Esophagus muscularis mucosa (tissue), 4 donors: Measurements from ENCODE around the gene NDUFV1. TPM values are rescaled to one million over a fixed set of nuclear protein-coding genes. Genes with fewer than 3 reads are reported as not detected.
"Not testable (repeated sequence)": the region's sequence is repeated elsewhere in the genome, so short reads cannot be mapped to it uniquely, and the experiment has no call there.

Experiments used
- DNase-seq: peaks from one replicate; pipeline ENCODE4 v3.0.0-alpha.2; 2017; ENCODE audit errors: extremely low spot score
- H3K27ac ChIP-seq, 4 donors: fragments of 200-600 bp; sonication (generic); replicated peaks in 1 of 4; 1 replicate in 3 of 4; 2 replicates in 1 of 4; pipeline ENCODE4 v1.5.1; 2016 to 2019; ENCODE audit warnings: mild to moderate bottlenecking in 1 of 4
- H3K27me3 ChIP-seq, 4 donors: fragments of 200-600 bp; sonication (generic); one replicate each; pipeline versions ENCODE4 v1.5.1 to v1.6.0; 2016 to 2019
- H3K36me3 ChIP-seq, 4 donors: fragments of 200-600 bp; sonication (generic); one replicate each; pipeline ENCODE4 v1.5.1; 2016 to 2019
- H3K4me1 ChIP-seq, 4 donors: fragments of 200-600 bp; sonication (generic); one replicate each; pipeline ENCODE4 v1.5.1; 2016 to 2019
- H3K4me3 ChIP-seq, 4 donors: fragments of 200-600 bp; sonication (generic); 1 replicate in 2 of 4; 2 replicates in 2 of 4; pipeline ENCODE4 v1.5.1; 2016 to 2019; ENCODE audit warnings: mild to moderate bottlenecking in 4 of 4, moderate library complexity in 1 of 4
- H3K9me3 ChIP-seq, 4 donors: fragments of 200-600 bp; sonication (generic); 1 replicate in 3 of 4; 2 replicates in 1 of 4; pipeline ENCODE4 v1.5.1; 2016 to 2019
- CTCF ChIP-seq, 3 experiments: fragments of 200-600 bp in 2 of 3; fragments of 450-650 bp in 1 of 3; sonication (generic) in 2 of 3; IDR thresholded peaks; one replicate each; pipeline ENCODE4 v1.5.1; 2017 to 2019; ENCODE audit warnings: antibody characterized with exemption in 3 of 3, mild to moderate bottlenecking in 2 of 3, moderate library complexity in 1 of 3
- EP300 ChIP-seq: sonication (generic); formaldehyde crosslinking; IDR thresholded peaks from one replicate; pipeline ENCODE4 v1.6.1; 2017; ENCODE audit warnings: antibody characterized with exemption
- POLR2A ChIP-seq: fragments of 450-650 bp; IDR thresholded peaks from one replicate; pipeline ENCODE4 v1.6.1; 2017; ENCODE audit warnings: antibody characterized with exemption, moderate library complexity, mild to moderate bottlenecking, low read depth
- POLR2AphosphoS5 ChIP-seq, 2 donors: sonication (generic); formaldehyde crosslinking; IDR thresholded peaks; one replicate each; pipeline ENCODE4 v1.6.1; 2017; ENCODE audit warnings: antibody characterized with exemption in 2 of 2
- WGBS: methylation state at CpG from one replicate; pipeline ENCODE4 v1.1.5; 2018; 5-methylcytosine and 5-hydroxymethylcytosine counted together
- intact Hi-C: fragments of 100-400 bp; cut with DNase I; formaldehyde crosslinking; loops from one replicate; pipeline ENCODE4 v1.15.1; 2023
- total RNA-seq, 4 donors: library from RNA; depleted of rRNA; stranded (reverse); fragments of >200 nt; gene quantifications; one replicate each; pipeline versions ENCODE4 v1.1.0 to v1.2.1, GENCODE V29; 2016

Gene NDUFV1
- total RNA-seq, 4 donors from 2014 or later: 196 to 252 (median 212) TPM

- TF ChIP-seq POLR2AphosphoS5 (IDR thresholded peaks at IDR 0.05) (no peak), POLR2A (no peak), CTCF (IDR thresholded peaks at IDR 0.05) (no peak), EP300 (no peak)
- H3K27ac ChIP-seq: no peak overlapping the region
- no peak overlapping the region for H3K4me3 ChIP-seq
- H3K9me3 ChIP-seq: no peaks in the 10 kb centered on the region
- peaks cover 8 to 18% (median 14%) of the 10 kb centered on the region in 4 donors for H3K36me3 ChIP-seq
- H3K27me3 ChIP-seq: peaks cover 0 to 31% (median 10%) of the 10 kb centered on the region in 4 donors
- WGBS: 53% methylated on average over 11 of the region's 11 CpGs
- intact Hi-C loops: loop anchor here (10.0 kb wide), 1 partner anchor 98 kb away; no protein-coding TSS in a partner anchor
- no peak for DNase-seq
- peaks cover 9 to 23% (median 15%) of the 10 kb centered on the region in 4 donors for H3K4me1 ChIP-seq
Observed at GRCh38 chr11:67616431-67617242, 9.9 kb downstream of the NDUFV1 start.

DNA sequence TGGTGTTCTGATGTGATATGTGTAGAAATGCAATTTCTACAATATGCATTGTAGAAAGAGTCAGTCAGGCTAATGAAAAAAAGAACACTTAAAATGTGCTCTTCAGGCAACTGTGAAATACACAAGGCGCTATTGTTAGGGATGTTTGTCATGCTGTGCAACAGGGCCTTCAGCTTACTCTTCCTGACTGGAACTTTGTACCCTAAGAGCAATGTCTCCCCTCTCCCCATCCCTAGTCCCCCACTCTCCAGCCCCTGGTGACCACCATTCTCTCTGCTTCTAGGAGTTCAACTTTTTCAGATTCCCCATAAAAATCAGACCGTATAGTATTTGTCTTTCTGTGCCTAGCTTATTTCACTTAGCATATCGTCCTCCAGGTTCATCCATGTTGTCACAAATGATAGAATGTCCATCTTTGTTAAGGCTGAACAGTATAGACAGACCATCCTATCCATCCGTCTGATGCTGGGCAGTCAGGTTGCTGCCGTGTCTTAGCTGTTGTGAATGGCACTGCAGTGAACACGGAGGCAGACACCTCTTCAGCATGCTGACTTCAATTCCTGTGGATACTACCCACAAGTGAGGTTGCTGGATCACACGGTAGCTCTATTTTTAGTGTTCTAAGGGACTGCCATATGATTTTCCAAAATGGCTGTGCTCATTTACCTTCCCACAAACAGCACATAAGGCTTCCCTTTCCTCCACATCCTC, 10.7 kb downstream of the NDUFV1 start:
- Histone ChIP-seq H3K27me3 (peaks cover 0 to 31% (median 10%) of the 10 kb centered on the region in 4 donors), H3K9me3 (no peaks in the 10 kb centered on the region), H3K4me1 (peaks cover 9 to 23% (median 15%) of the 10 kb centered on the region in 4 donors), H3K36me3 (peaks cover under 1 to 11% (median 7%) of the 10 kb centered on the region in 4 donors), H3K27ac (no peak overlapping the region), H3K4me3 (no peak overlapping the region)
- 79% methylated on average over 7 of the region's 7 CpGs for WGBS
- intact Hi-C loops: loop anchor here (10.0 kb wide), 1 partner anchor 97 kb away; no protein-coding TSS in a partner anchor
- no peak for DNase-seq
- TF ChIP-seq POLR2A (no peak), EP300 (no peak)

DNA sequence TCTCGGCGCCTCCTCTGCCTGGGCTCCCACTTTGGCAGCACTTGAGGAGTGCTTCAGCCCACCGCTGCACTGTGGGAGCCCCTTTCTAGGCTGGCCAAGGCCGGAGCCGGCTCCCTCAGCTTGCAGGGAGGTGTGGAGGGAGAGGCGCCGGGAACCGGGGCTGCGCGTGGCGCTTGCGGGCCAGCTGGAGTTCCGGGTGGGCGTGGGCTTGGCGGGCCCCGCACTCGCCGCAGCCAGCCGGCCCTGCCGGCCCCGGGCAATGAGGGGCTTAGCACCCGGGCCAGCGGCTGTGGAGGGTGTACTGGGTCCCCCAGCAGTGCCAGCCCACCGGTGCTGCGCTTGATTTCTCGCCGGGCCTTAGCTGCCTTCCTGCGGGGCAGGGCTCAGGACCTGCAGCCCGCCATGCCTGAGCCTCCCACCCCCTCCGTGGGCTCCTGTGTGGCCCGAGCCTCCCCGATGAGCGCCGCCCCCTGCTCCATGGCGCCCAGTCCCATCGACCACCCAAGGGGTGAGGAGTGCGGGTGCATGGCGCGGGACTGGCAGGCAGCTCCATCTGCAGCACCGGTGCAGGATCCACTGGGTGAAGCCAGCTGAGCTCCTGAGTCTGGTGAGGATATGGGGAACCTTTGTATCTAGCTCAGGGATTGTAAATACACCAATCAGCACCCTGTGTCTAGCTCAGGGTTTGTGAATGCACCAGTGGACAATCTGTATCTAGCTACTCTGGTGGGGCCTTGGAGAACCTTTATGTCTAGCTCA, 12.3 kb downstream of the NDUFV1 start:
- DNase-seq: not testable (repeated sequence)
- H3K27me3 ChIP-seq: peaks cover 0 to 28% (median 10%) of the 10 kb centered on the region in 4 donors

GRCh38 chr11:67619683-67620618, 13.2 kb downstream of the NDUFV1 start:
- not testable (repeated sequence) for DNase-seq, H3K27ac ChIP-seq, H3K36me3 ChIP-seq, H3K4me1 ChIP-seq, H3K9me3 ChIP-seq, H3K4me3 ChIP-seq
- intact Hi-C loops: loop anchor here (10.0 kb wide), 1 partner anchor 95 kb away; no protein-coding TSS in a partner anchor
- 95% methylated on average over 33 of the region's 33 CpGs for WGBS
- peaks cover 0 to 20% (median 6%) of the 10 kb centered on the region in 4 donors for H3K27me3 ChIP-seq

More for the DNA sequence above, 12.3 kb downstream of the NDUFV1 start:
- 94% methylated on average over 18 of the region's 40 CpGs for WGBS
- H3K4me3 ChIP-seq, H3K27ac ChIP-seq, H3K36me3 ChIP-seq, H3K9me3 ChIP-seq: not testable (repeated sequence)
- peaks cover 4 to 15% (median 8%) of the 10 kb centered on the region in 4 donors for H3K4me1 ChIP-seq
- intact Hi-C loops: loop anchor here (10.0 kb wide), 1 partner anchor 96 kb away; no protein-coding TSS in a partner anchor

GRCh38 chr11:67620621-67621020, 13.9 kb downstream of the NDUFV1 start:
- H3K27me3 ChIP-seq: peaks cover 0 to 13% (median 3%) of the 10 kb centered on the region in 4 donors
- H3K36me3 ChIP-seq, H3K9me3 ChIP-seq, intact Hi-C loops, H3K27ac ChIP-seq, DNase-seq, H3K4me3 ChIP-seq, H3K4me1 ChIP-seq: not testable (repeated sequence)
- 82% methylated on average over 13 of the region's 13 CpGs for whole genome bisulfite sequencing

DNA sequence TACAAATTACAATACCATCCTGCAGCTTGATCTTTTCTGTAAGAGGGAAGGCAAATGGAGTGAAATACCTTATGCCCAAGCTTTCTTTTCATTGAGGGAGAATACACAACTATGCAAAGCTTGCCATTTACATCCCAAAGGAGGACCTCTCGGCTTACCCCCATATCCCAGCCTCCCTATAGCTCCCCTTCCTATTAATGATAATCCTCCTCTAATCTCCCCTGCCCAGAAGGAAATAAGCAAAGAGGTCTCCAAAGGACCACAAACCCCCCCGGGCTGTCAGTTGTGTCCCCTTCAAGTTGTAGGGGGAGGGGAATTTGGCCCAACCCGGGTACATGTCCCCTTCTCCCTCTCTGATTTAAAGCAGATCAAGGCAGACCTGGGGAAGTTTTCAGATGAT, 15.2 kb downstream of the NDUFV1 start:
- H3K9me3 ChIP-seq, H3K27me3 ChIP-seq, H3K4me1 ChIP-seq, H3K27ac ChIP-seq, DNase-seq, H3K36me3 ChIP-seq, intact Hi-C loops, H3K4me3 ChIP-seq: not testable (repeated sequence)
- 71% methylated on average over 3 of the region's 3 CpGs for WGBS

- H3K4me3 ChIP-seq, DNase-seq, H3K4me1 ChIP-seq, H3K27ac ChIP-seq, H3K9me3 ChIP-seq, intact Hi-C loops, H3K27me3 ChIP-seq, H3K36me3 ChIP-seq: not testable (repeated sequence)
- 69% methylated on average over 7 of the region's 7 CpGs for WGBS
Observed at GRCh38 chr11:67622905-67623304, 16.2 kb downstream of the NDUFV1 start.

DNA sequence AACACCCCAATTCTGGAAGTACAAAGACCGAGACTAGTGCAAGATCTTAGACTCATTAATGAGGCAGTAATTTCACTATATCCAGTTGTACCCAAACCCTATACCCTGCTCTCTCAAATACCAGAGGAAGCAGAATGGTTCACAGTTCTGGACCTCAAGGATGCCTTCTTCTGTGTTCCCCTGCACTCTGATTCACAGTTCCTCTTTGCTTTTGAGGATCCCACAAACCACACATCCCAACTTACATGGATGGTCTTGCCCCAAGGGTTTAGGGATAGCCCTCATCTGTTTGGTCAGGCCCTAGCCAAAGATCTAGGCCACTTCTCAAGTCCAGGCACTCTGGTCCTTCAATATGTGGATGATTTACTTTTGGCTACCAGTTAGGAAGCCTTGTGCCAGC, 17.1 kb downstream of the NDUFV1 start:
- WGBS: 93% methylated on average over 1 of the region's 1 CpG
- intact Hi-C loops, H3K27ac ChIP-seq, H3K27me3 ChIP-seq, DNase-seq, H3K9me3 ChIP-seq, H3K36me3 ChIP-seq, H3K4me3 ChIP-seq, H3K4me1 ChIP-seq: not testable (repeated sequence)

GRCh38 chr11:67626131-67626833, 19.5 kb downstream of the NDUFV1 start:
- DNase-seq, H3K27me3 ChIP-seq, H3K4me3 ChIP-seq, intact Hi-C loops, H3K9me3 ChIP-seq, H3K27ac ChIP-seq, H3K36me3 ChIP-seq: not testable (repeated sequence)
- 86% methylated on average over 9 of the region's 10 CpGs for WGBS
- peaks cover 11 to 26% (median 22%) of the 10 kb centered on the region in 4 donors for H3K4me1 ChIP-seq
